ENCODE measurements around the gene TERT. TPM values are rescaled to one million over a fixed set of nuclear protein-coding genes. Genes with fewer than 3 reads are reported as not detected.

Gene TERT
- total RNA-seq, 1 experiment from 2014 or later, result 2.3 TPM

DNA sequence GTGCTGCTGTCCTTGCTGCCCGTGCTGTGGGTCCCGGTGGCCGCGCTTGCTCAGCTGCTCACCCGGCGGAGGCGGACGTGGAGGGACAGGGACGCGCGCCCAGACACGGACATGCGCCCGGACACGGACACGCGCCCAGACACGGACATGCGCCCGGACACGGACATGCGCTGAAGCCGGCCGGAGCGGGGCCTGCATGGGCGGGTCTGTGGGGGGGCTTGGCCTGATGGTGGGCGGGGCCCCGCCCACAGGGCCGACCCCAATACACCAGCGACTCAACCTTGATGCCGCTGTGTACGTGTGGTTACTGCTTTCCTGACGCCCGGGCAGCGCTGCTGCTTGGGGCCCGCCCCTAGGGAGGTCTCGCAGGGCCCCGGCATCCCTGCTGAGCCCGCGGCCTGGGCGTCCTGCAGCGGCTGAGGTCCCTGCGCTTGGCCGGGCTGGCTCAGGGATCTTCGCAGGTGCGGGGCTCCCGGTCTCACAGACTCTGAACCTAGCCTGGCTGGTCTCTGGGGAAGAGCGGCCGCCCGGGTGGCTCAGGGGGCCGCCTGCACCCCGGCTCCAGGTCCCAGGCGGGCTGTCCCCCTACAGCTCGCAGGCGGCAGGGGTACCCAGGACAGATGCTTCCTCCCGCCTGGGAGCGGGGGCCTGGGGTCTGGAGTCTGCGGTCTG, 48.8 kb downstream of the TERT start:
- no peaks in the 10 kb centered on the region for H3K9me3 Mint-ChIP-seq (ENCODE audit: low read depth, unreplicated experiment)
- peaks cover 66% of the 10 kb centered on the region for H3K27me3 Mint-ChIP-seq (ENCODE audit: unreplicated experiment)
- H3K4me3 Mint-ChIP-seq (ENCODE audit: low read depth, unreplicated experiment), result no peak overlapping the region
- intact Hi-C loops (cut with micrococcal nuclease; ENCODE audit: unreplicated experiment), result no loop called here
- BruUV-seq (replicated peaks), result no TSS peak
- TF ChIP-seq, protein P1, sequence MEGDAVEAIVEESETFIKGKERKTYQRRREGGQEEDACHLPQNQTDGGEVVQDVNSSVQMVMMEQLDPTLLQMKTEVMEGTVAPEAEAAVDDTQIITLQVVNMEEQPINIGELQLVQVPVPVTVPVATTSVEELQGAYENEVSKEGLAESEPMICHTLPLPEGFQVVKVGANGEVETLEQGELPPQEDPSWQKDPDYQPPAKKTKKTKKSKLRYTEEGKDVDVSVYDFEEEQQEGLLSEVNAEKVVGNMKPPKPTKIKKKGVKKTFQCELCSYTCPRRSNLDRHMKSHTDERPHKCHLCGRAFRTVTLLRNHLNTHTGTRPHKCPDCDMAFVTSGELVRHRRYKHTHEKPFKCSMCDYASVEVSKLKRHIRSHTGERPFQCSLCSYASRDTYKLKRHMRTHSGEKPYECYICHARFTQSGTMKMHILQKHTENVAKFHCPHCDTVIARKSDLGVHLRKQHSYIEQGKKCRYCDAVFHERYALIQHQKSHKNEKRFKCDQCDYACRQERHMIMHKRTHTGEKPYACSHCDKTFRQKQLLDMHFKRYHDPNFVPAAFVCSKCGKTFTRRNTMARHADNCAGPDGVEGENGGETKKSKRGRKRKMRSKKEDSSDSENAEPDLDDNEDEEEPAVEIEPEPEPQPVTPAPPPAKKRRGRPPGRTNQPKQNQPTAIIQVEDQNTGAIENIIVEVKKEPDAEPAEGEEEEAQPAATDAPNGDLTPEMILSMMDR (IDR thresholded peaks at IDR 0.05; ENCODE audit: unreplicated experiment), result no peak
- no peaks in the 10 kb centered on the region for H3K4me1 Mint-ChIP-seq (ENCODE audit: low read depth, unreplicated experiment)
- DNase-seq, result no peak
- no peak overlapping the region for H3K27ac Mint-ChIP-seq (ENCODE audit: unreplicated experiment)
- CTCF ChIA-PET, result interaction anchor here (0.6 kb wide), 1 partner anchor 26 kb away, joined by 6 read pairs; no protein-coding TSS in a partner anchor
- H3K36me3 Mint-ChIP-seq (ENCODE audit: insufficient read depth, unreplicated experiment), result no peaks in the 10 kb centered on the region

DNA sequence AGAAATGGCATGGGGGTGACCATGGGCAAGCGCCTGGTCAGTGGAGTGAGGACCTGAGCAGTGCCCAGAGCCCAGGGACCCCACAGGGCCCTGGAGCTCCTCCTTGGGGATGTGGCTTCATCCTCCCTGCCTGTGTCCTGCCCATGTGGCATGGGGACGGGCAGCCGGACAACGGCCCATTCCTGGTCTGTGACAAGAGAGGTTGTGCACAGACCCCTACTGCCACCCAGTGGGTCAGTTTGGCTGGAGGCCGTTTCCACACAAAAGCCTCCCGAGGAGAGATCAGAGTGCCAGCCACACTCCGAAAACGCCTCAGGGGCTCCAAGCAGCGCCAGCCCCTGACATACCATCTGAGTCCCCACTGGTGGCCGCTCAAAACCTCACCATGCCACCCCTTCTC, 49.9 kb downstream of the TERT start:
- Mint-ChIP-seq H3K27me3 (ENCODE audit: unreplicated experiment) (peaks cover 66% of the 10 kb centered on the region), H3K4me1 (ENCODE audit: low read depth, unreplicated experiment) (no peaks in the 10 kb centered on the region), H3K36me3 (ENCODE audit: insufficient read depth, unreplicated experiment) (peaks cover 4% of the 10 kb centered on the region), H3K27ac (ENCODE audit: unreplicated experiment) (no peak overlapping the region), H3K9me3 (ENCODE audit: low read depth, unreplicated experiment) (no peaks in the 10 kb centered on the region), H3K4me3 (ENCODE audit: low read depth, unreplicated experiment) (no peak overlapping the region)
- TF ChIP-seq, protein P1 (IDR thresholded peaks at IDR 0.05; ENCODE audit: unreplicated experiment), result no peak
- CTCF ChIA-PET, result no interaction called here
- intact Hi-C loops (cut with micrococcal nuclease; ENCODE audit: unreplicated experiment), result no loop called here
- peak; percentile 39 for DNase-seq
- no TSS peak for BruUV-seq (replicated peaks)

DNA sequence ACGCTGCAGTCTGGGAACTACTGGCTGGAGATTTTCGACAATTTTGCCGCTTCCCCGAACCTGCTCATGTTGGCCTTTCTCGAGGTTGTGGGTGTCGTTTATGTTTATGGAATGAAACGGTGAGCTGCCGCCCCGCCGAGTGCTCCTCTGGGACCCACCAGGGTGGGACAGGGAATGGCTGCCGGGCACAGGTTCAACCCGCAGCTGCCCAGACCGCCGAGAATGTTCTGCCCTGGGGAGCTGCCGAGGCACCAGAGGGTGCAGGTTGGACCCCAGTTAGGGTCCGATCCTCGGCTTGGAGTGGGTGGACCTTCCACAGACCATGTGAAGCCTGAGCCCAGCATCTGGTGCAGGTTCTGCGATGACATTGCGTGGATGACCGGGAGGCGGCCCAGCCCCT, 50.6 kb downstream of the TERT start:
- H3K36me3 Mint-ChIP-seq (ENCODE audit: insufficient read depth, unreplicated experiment), result peaks cover 4% of the 10 kb centered on the region
- intact Hi-C loops (cut with micrococcal nuclease; ENCODE audit: unreplicated experiment), result no loop called here
- CTCF ChIA-PET, result no interaction called here

DNA sequence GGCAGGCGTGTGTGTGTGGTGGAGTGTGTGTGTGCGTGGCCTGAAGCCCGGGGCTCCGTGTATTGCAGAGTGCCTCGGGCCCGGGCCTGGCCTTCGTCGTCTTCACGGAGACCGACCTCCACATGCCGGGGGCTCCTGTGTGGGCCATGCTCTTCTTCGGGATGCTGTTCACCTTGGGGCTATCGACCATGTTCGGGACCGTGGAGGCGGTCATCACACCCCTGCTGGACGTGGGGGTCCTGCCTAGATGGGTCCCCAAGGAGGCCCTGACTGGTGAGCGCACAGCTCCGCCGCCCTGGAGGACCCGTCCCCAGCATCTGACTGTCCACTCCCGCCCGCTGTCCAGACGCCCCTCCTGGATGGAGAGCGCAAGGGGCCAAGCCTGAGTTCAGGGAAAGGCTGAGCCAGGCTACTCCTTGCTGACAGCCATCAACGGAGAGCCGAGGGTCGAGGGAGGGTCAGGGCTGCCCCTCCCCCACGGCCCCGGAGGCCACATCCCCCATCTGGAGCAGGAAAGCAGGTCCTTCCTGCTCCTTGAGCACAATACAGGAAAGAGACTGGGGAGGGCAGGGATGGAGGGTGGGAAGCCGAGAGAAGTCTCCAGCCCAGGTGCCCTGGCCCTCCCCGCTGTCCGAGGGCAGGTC, 51.3 kb downstream of the TERT start:
- Mint-ChIP-seq H3K27me3 (ENCODE audit: unreplicated experiment) (peaks cover 59% of the 10 kb centered on the region), H3K27ac (ENCODE audit: unreplicated experiment) (no peak overlapping the region), H3K9me3 (ENCODE audit: low read depth, unreplicated experiment) (no peaks in the 10 kb centered on the region), H3K4me1 (ENCODE audit: low read depth, unreplicated experiment) (no peaks in the 10 kb centered on the region), H3K36me3 (ENCODE audit: insufficient read depth, unreplicated experiment) (peaks cover 4% of the 10 kb centered on the region), H3K4me3 (ENCODE audit: low read depth, unreplicated experiment) (no peak overlapping the region)
- TF ChIP-seq, protein P1 (IDR thresholded peaks at IDR 0.05; ENCODE audit: unreplicated experiment), result no peak
- DNase-seq, result no peak
- BruUV-seq (replicated peaks), result no TSS peak
- intact Hi-C loops (cut with micrococcal nuclease; ENCODE audit: unreplicated experiment), result no loop called here
- CTCF ChIA-PET, result no interaction called here

More for the DNA sequence above, 50.6 kb downstream of the TERT start:
- H3K9me3 Mint-ChIP-seq (ENCODE audit: low read depth, unreplicated experiment), result no peaks in the 10 kb centered on the region
- TF ChIP-seq, protein P1 (IDR thresholded peaks at IDR 0.05; ENCODE audit: unreplicated experiment), result no peak
- no peak overlapping the region for H3K4me3 Mint-ChIP-seq (ENCODE audit: low read depth, unreplicated experiment)
- no peak for DNase-seq
- H3K4me1 Mint-ChIP-seq (ENCODE audit: low read depth, unreplicated experiment), result no peaks in the 10 kb centered on the region
- peaks cover 65% of the 10 kb centered on the region for H3K27me3 Mint-ChIP-seq (ENCODE audit: unreplicated experiment)
- no peak overlapping the region for H3K27ac Mint-ChIP-seq (ENCODE audit: unreplicated experiment)
- BruUV-seq (replicated peaks), result no TSS peak
